Loucy (cell line): ENCODE results near the gene IVNS1ABP.

ENCODE experiments used
- CTCF ChIP-seq: fragments of 200-600 bp; sonication (generic); conservative IDR thresholded peaks from 2 replicates; pipeline ENCODE4 v1.5.1; 2014; ENCODE audit warnings: mild to moderate bottlenecking, antibody characterized with exemption, low read length
- EZH2phosphoT487 ChIP-seq: fragments of 200-600 bp; IDR thresholded peaks from 2 replicates; pipeline ENCODE4 v1.6.1; 2018; ENCODE audit warnings: antibody characterized with exemption, mild to moderate bottlenecking, moderate library complexity, borderline replicate concordance

- no peak for TF ChIP-seq CTCF
- no peak for TF ChIP-seq EZH2phosphoT487
Observed at GRCh38 chr1:185360714-185361113, 43.7 kb upstream of the IVNS1ABP start.
